Measurements from ENCODE around the gene PKNOX2. TPM values are rescaled to one million over a fixed set of nuclear protein-coding genes. Genes with fewer than 3 reads are reported as not detected.

The PKNOX2 gene
- total and polyA plus RNA-seq, 9 of the 15 experiments (the other 6 are each of a cell fraction or from before 2014, with no cell fraction given): not detected

GRCh38 chr11:125390946-125391345 lies 226.4 kb downstream of the PKNOX2 start (continued):
- TF ChIP-seq THRB (CRISPR knock-in tag; conservative IDR thresholded peaks at IDR 0.05) (no peak), CBX3 (IDR thresholded peaks at IDR 0.05; ENCODE audit: borderline replicate concordance in 1 of 2, low read length in 2 of 2) (no peak), PCBP1 (IDR thresholded peaks at IDR 0.05; ENCODE audit: low read depth, low read length, poor library complexity, severe bottlenecking) (no peak), POLR2G (IDR thresholded peaks at IDR 0.05; ENCODE audit: low read depth, low read length) (no peak), ZNF408 (CRISPR knock-in tag; IDR thresholded peaks at IDR 0.05; ENCODE audit: low read depth) (no peak), ZNF282 (CRISPR knock-in tag; IDR thresholded peaks at IDR 0.05) (no peak), ID3 (CRISPR knock-in tag; IDR thresholded peaks at IDR 0.05) (no peak), ID3 (tag; IDR thresholded peaks at IDR 0.05) (no peak), ZMIZ1 (IDR thresholded peaks at IDR 0.05; ENCODE audit: low read depth in 2 of 2, low read length in 2 of 2) (no peak), ZBTB8A (IDR thresholded peaks at IDR 0.05; ENCODE audit: partially characterized antibody) (no peak), MLLT1 (IDR thresholded peaks at IDR 0.05) (no peak), SETDB1 (IDR thresholded peaks at IDR 0.05; ENCODE audit: low read length) (no peak)
